Measurements from ENCODE around the gene ALAD.

Gene ALAD

GRCh38 chr9:113376634-113377567 is 24.2 kb downstream of the ALAD start, which contains the start of gene HDHD3:
HDHD3 (minus strand) TSS chr9:113376986; CDS start chr9:113374354, 2,632 bp downstream.
- H3K27ac ChIP-seq = peak within 1 kb of the TSS; percentile 83
- peak within 1 kb of the TSS; percentile 97 for H3K4me3 ChIP-seq (ENCODE audit: low read depth, low read length)
- peaks cover 31% of the 10 kb centered on the region for H3K36me3 ChIP-seq
- H3K9me3 ChIP-seq (ENCODE audit: severe bottlenecking) = no peaks in the 10 kb centered on the region
- TF ChIP-seq, protein P1, sequence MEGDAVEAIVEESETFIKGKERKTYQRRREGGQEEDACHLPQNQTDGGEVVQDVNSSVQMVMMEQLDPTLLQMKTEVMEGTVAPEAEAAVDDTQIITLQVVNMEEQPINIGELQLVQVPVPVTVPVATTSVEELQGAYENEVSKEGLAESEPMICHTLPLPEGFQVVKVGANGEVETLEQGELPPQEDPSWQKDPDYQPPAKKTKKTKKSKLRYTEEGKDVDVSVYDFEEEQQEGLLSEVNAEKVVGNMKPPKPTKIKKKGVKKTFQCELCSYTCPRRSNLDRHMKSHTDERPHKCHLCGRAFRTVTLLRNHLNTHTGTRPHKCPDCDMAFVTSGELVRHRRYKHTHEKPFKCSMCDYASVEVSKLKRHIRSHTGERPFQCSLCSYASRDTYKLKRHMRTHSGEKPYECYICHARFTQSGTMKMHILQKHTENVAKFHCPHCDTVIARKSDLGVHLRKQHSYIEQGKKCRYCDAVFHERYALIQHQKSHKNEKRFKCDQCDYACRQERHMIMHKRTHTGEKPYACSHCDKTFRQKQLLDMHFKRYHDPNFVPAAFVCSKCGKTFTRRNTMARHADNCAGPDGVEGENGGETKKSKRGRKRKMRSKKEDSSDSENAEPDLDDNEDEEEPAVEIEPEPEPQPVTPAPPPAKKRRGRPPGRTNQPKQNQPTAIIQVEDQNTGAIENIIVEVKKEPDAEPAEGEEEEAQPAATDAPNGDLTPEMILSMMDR (IDR thresholded peaks at IDR 0.05; ENCODE audit: low read depth, low read length) = no peak
- DNase-seq = peak; percentile 87
- no peaks in the 10 kb centered on the region for H3K27me3 ChIP-seq (ENCODE audit: insufficient read depth, low read depth, severe bottlenecking)

- Histone ChIP-seq H3K36me3 (peaks cover 31% of the 10 kb centered on the region), H3K9me3 (ENCODE audit: severe bottlenecking) (no peaks in the 10 kb centered on the region), H3K4me3 (ENCODE audit: low read depth, low read length) (no peak overlapping the region), H3K27ac (no peak overlapping the region), H3K27me3 (ENCODE audit: insufficient read depth, low read depth, severe bottlenecking) (no peaks in the 10 kb centered on the region)
- no peak for DNase-seq
- TF ChIP-seq, protein P1 (IDR thresholded peaks at IDR 0.05; ENCODE audit: low read depth, low read length) = no peak
Measured at GRCh38 chr9:113375057-113376023, 25.7 kb downstream of the ALAD start.

GRCh38 chr9:113373676-113374392 is 27.2 kb downstream of the ALAD start:
- Histone ChIP-seq H3K9me3 (ENCODE audit: severe bottlenecking) (no peaks in the 10 kb centered on the region), H3K36me3 (peaks cover 31% of the 10 kb centered on the region), H3K27ac (no peak overlapping the region), H3K4me3 (ENCODE audit: low read depth, low read length) (no peak overlapping the region), H3K27me3 (ENCODE audit: insufficient read depth, low read depth, severe bottlenecking) (no peaks in the 10 kb centered on the region)
- TF ChIP-seq, protein P1 (IDR thresholded peaks at IDR 0.05; ENCODE audit: low read depth, low read length) = no peak
- DNase-seq = no peak

DNA sequence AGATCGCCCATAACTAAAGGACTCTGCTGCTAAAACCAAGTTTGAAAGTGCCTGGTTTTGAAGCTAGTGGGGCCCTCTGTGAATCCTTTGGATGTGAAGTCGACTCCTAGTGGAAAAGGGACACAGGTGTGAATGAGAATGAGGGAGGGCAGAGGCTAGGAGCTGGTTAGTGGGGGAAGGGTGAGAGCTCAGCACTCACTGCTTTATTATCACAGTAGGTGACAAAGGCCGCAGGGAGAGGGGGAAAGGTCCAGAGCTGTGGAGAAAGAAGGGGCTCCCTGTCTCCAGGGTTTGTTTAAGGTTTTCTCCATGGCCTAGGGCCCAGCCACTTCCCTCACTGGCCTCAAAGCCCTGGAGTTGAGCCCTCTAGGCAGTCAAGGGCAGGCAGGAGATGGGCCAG is 27.8 kb downstream of the ALAD start:
- H3K27ac ChIP-seq = no peak overlapping the region

DNA sequence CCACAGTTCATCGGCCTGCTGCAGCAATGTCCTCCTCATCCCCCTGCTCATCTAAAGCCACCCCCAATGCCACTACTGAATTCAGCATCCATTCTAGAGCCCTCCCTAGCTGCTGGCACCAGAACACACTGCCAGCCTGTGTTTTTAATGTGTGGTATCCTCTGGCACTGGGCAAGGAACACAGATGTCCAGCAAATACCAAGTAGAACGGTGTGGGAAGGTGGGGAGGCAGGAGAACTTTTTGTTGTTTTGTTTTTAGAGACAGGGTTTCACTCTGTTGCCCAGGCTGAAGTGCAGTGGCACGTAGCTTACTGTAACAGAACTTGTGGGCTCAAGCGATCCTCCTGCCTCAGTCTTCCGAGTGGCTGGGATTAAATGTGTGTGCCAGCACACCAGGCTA is 29.0 kb downstream of the ALAD start:
- Histone ChIP-seq H3K4me3 (ENCODE audit: low read depth, low read length) (no peak overlapping the region), H3K27ac (no peak overlapping the region), H3K36me3 (peaks cover 31% of the 10 kb centered on the region), H3K27me3 (ENCODE audit: insufficient read depth, low read depth, severe bottlenecking) (no peaks in the 10 kb centered on the region), H3K9me3 (ENCODE audit: severe bottlenecking) (no peaks in the 10 kb centered on the region)
- TF ChIP-seq, protein P1 (IDR thresholded peaks at IDR 0.05; ENCODE audit: low read depth, low read length) = no peak
- DNase-seq = no peak

More for the DNA sequence above, 27.8 kb downstream of the ALAD start:
- no peak overlapping the region for H3K4me3 ChIP-seq (ENCODE audit: low read depth, low read length)
- no peaks in the 10 kb centered on the region for H3K27me3 ChIP-seq (ENCODE audit: insufficient read depth, low read depth, severe bottlenecking)
- DNase-seq = no peak
- peaks cover 31% of the 10 kb centered on the region for H3K36me3 ChIP-seq
- H3K9me3 ChIP-seq (ENCODE audit: severe bottlenecking) = no peaks in the 10 kb centered on the region
- TF ChIP-seq, protein P1 (IDR thresholded peaks at IDR 0.05; ENCODE audit: low read depth, low read length) = no peak
